HCEC 1CT (cell line): Measurements from ENCODE around the gene JAK3.

Experiments
- DNase-seq: peaks from one replicate; pipeline ENCODE4 v3.0.0-alpha.2; 2017

JAK3 gene

DNA sequence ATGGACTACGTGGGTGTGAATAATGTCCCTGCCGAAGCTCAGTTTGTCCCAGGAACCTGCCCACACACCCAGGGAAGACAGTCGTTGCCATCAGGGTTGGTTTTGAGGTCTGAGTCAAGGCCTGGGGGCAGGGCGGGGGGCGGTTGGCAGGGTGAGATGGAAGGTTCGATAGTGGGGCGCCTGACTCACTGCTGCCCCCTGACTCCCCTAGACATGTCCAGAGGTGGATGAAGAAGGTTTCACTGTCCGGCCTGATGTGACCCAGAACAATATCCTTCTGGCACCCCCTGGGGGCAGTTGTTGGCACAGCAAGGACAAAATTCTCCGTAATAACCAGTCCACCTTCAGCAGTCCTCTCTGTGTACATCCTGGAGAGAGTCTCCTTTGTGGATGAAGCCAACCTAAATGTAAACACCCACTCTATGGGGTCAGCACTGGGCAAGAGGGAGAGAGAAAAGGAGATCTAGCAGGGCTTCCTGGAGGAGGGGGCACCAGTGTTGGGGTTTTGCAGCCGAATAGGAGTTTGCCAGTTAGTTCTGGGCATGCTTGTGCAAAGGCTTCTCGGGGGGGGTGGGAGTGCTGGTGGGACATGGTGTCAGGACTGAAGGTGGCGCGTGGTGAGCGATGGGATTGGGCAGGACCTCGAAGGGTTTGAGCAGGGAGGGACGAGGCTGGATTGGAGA lies 72.4 kb downstream of the JAK3 start:
- peak; percentile 30 for DNase-seq
